ENCODE data around the gene ACACB. TPM values are rescaled to one million over a fixed set of nuclear protein-coding genes. Genes with fewer than 3 reads are reported as not detected.

ACACB gene
- total RNA-seq, 1 donor from 2014 or later: 4.4 TPM

GRCh38 chr12:109218996-109219395, 102.6 kb downstream of the ACACB start:
- Mint-ChIP-seq H3K4me3 (ENCODE audit: unreplicated experiment) (no peak overlapping the region), H3K27ac (ENCODE audit: unreplicated experiment) (no peak overlapping the region), H3K9me3 (ENCODE audit: unreplicated experiment) (no peaks in the 10 kb centered on the region), H3K27me3 (ENCODE audit: unreplicated experiment) (no peaks in the 10 kb centered on the region), H3K4me1 (ENCODE audit: unreplicated experiment) (peaks cover 1% of the 10 kb centered on the region), H3K36me3 (ENCODE audit: unreplicated experiment) (no peaks in the 10 kb centered on the region)
- no peak for DNase-seq (ENCODE audit: extremely low spot score, unreplicated experiment)
- TF ChIP-seq CTCF (IDR thresholded peaks at IDR 0.05): no peak

DNA sequence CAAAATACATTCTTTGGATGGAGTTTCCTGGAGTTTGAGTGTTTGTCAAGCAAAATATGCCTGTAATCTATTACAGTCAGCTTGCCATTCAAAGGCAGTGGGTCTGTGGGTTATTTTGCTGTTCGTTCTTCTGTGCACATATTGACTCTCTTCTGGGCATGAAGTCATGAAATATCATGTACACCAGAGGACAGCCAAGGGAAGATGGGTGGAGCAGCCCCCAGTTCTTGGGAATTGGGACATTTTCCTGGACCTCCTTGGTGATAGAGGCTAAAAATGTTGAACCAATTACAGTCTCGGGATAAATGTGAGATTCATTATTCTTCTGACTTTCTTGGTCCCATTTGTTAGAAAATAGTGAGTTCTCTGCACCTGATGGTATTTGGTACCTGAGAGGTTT, 103.6 kb downstream of the ACACB start:
- no peak overlapping the region for H3K27ac Mint-ChIP-seq (ENCODE audit: unreplicated experiment)
- no peaks in the 10 kb centered on the region for H3K36me3 Mint-ChIP-seq (ENCODE audit: unreplicated experiment)
- peaks cover 1% of the 10 kb centered on the region for H3K4me1 Mint-ChIP-seq (ENCODE audit: unreplicated experiment)
- no peaks in the 10 kb centered on the region for H3K27me3 Mint-ChIP-seq (ENCODE audit: unreplicated experiment)
- no peak overlapping the region for H3K4me3 Mint-ChIP-seq (ENCODE audit: unreplicated experiment)
- DNase-seq (ENCODE audit: extremely low spot score, unreplicated experiment): no peak
- H3K9me3 Mint-ChIP-seq (ENCODE audit: unreplicated experiment): no peaks in the 10 kb centered on the region
- TF ChIP-seq CTCF (IDR thresholded peaks at IDR 0.05): no peak

GRCh38 chr12:109221277-109221931, 105.0 kb downstream of the ACACB start:
- Mint-ChIP-seq H3K27ac (ENCODE audit: unreplicated experiment) (no peak overlapping the region), H3K4me1 (ENCODE audit: unreplicated experiment) (peaks cover 1% of the 10 kb centered on the region), H3K9me3 (ENCODE audit: unreplicated experiment) (no peaks in the 10 kb centered on the region), H3K27me3 (ENCODE audit: unreplicated experiment) (no peaks in the 10 kb centered on the region), H3K36me3 (ENCODE audit: unreplicated experiment) (no peaks in the 10 kb centered on the region), H3K4me3 (ENCODE audit: unreplicated experiment) (no peak overlapping the region)
- no peak for DNase-seq (ENCODE audit: extremely low spot score, unreplicated experiment)
- TF ChIP-seq CTCF (IDR thresholded peaks at IDR 0.05): no peak

- no peaks in the 10 kb centered on the region for H3K36me3 Mint-ChIP-seq (ENCODE audit: unreplicated experiment)
- DNase-seq (ENCODE audit: extremely low spot score, unreplicated experiment): no peak
- H3K4me1 Mint-ChIP-seq (ENCODE audit: unreplicated experiment): peaks cover 1% of the 10 kb centered on the region
- no peak overlapping the region for H3K4me3 Mint-ChIP-seq (ENCODE audit: unreplicated experiment)
- H3K27ac Mint-ChIP-seq (ENCODE audit: unreplicated experiment): no peak overlapping the region
- no peak for TF ChIP-seq CTCF (IDR thresholded peaks at IDR 0.05)
- H3K27me3 Mint-ChIP-seq (ENCODE audit: unreplicated experiment): no peaks in the 10 kb centered on the region
- no peaks in the 10 kb centered on the region for H3K9me3 Mint-ChIP-seq (ENCODE audit: unreplicated experiment)
Observed at GRCh38 chr12:109222062-109222461, 105.7 kb downstream of the ACACB start.

DNA sequence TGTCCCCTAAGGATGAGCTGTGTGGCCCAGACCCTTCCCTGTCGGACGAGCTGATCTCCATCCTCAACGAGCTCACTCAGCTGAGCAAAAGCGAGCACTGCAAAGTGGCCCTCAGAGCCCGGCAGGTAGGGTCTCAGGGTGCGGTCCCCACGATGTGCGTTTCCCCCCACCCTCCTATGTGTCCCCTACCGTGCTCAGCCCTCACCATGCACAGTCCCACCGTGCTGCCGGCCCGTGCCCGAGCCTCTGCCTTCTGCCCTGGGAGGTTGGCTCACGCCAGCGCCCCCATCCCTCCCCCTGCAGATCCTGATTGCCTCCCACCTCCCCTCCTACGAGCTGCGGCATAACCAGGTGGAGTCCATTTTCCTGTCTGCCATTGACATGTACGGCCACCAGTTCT, 106.1 kb downstream of the ACACB start:
- no peaks in the 10 kb centered on the region for H3K9me3 Mint-ChIP-seq (ENCODE audit: unreplicated experiment)
- H3K36me3 Mint-ChIP-seq (ENCODE audit: unreplicated experiment): no peaks in the 10 kb centered on the region
- no peak overlapping the region for H3K27ac Mint-ChIP-seq (ENCODE audit: unreplicated experiment)
- no peaks in the 10 kb centered on the region for H3K27me3 Mint-ChIP-seq (ENCODE audit: unreplicated experiment)
- peaks cover 1% of the 10 kb centered on the region for H3K4me1 Mint-ChIP-seq (ENCODE audit: unreplicated experiment)
- DNase-seq (ENCODE audit: extremely low spot score, unreplicated experiment): no peak
- H3K4me3 Mint-ChIP-seq (ENCODE audit: unreplicated experiment): no peak overlapping the region
- TF ChIP-seq CTCF (IDR thresholded peaks at IDR 0.05): no peak
